ENCODE results near the gene SCN2B.
"Not testable (repeated sequence)": the region's sequence is repeated elsewhere in the genome, so short reads cannot be mapped to it uniquely, and the experiment has no call there.

The SCN2B gene

GRCh38 chr11:118206391-118207031 lies 30.1 kb upstream of the SCN2B start:
- DNase-seq (ENCODE audit: low read depth, low spot score) = no peak

- no peak for DNase-seq (ENCODE audit: low read depth, low spot score)
These were observed 29.4 kb upstream of the SCN2B start for GRCh38 chr11:118205606-118206378.

- DNase-seq (ENCODE audit: low read depth, low spot score) = no peak
These were observed 26.4 kb upstream of the SCN2B start for GRCh38 chr11:118202599-118203422.

- no peak for DNase-seq (ENCODE audit: low read depth, low spot score)
These were observed 25.5 kb upstream of the SCN2B start for GRCh38 chr11:118201966-118202365.

- no peak for DNase-seq (ENCODE audit: low read depth, low spot score)
These were observed 24.7 kb upstream of the SCN2B start for GRCh38 chr11:118200901-118201680.

GRCh38 chr11:118200497-118200896 lies 24.1 kb upstream of the SCN2B start:
- no peak for DNase-seq (ENCODE audit: low read depth, low spot score)

- DNase-seq (ENCODE audit: low read depth, low spot score) = no peak
These were observed 22.7 kb upstream of the SCN2B start for GRCh38 chr11:118199135-118199534.

GRCh38 chr11:118198370-118198769 lies 21.9 kb upstream of the SCN2B start:
- peak; percentile 64 for DNase-seq (ENCODE audit: low read depth, low spot score)

- DNase-seq (ENCODE audit: low read depth, low spot score) = no peak
These were observed 18.6 kb upstream of the SCN2B start for GRCh38 chr11:118194835-118195627.

- DNase-seq (ENCODE audit: low read depth, low spot score) = no peak
These were observed 17.6 kb upstream of the SCN2B start for GRCh38 chr11:118193910-118194566.

- DNase-seq (ENCODE audit: low read depth, low spot score) = not testable (repeated sequence)
These were observed 16.4 kb upstream of the SCN2B start for GRCh38 chr11:118192817-118193216.

- not testable (repeated sequence) for DNase-seq (ENCODE audit: low read depth, low spot score)
These were observed 14.6 kb upstream of the SCN2B start for GRCh38 chr11:118190942-118191506.

GRCh38 chr11:118186346-118187107 lies 10.1 kb upstream of the SCN2B start:
- DNase-seq (ENCODE audit: low read depth, low spot score) = no peak

- no peak for DNase-seq (ENCODE audit: low read depth, low spot score)
These were observed 8.5 kb upstream of the SCN2B start for GRCh38 chr11:118184784-118185579.

GRCh38 chr11:118183691-118184090 lies 7.3 kb upstream of the SCN2B start:
- not testable (repeated sequence) for DNase-seq (ENCODE audit: low read depth, low spot score)

- no peak for DNase-seq (ENCODE audit: low read depth, low spot score)
These were observed 3.9 kb upstream of the SCN2B start for GRCh38 chr11:118180300-118180703.

GRCh38 chr11:118176778-118177134 lies 317 bp upstream of the SCN2B start:
- DNase-seq (ENCODE audit: low read depth, low spot score) = no peak
